HCT116 (cell line): ENCODE measurements around the gene DNAJC16. TPM values are rescaled to one million over a fixed set of nuclear protein-coding genes. Genes with fewer than 3 reads are reported as not detected.
"Not testable (repeated sequence)": the region's sequence is repeated elsewhere in the genome, so short reads cannot be mapped to it uniquely, and the experiment has no call there.

ENCODE experiments used
- ATAC-seq: fragments of 200-7000 bp; cut with Tn5 transposase; 2 replicates; pipeline ENCODE4 v1.9.1; 2020; ENCODE audit warnings: mild to moderate bottlenecking, moderate library complexity
- BruUV-seq: library from RNA; stranded (reverse); fragments of 400-500 nt; replicated peaks from 2 replicates; lab custom pipeline; 2021; lab: Mats Ljungman, UMichigan
- CTCF ChIA-PET: fragments of 300-600 bp; sonication (Branson Sonifier 250); formaldehyde crosslinking; loops from one replicate; lab custom pipeline; 2021; ENCODE audit warnings: antibody characterized with exemption; lab: Charles Lee
- POLR2A ChIA-PET: fragments of 300-600, 350-600 bp; sonication (Branson Sonifier 250); formaldehyde crosslinking; loops from one replicate; lab custom pipeline; 2021; ENCODE audit warnings: antibody characterized with exemption; lab: Charles Lee
- RAD21 ChIA-PET, 2 experiments: fragments of 300-600 bp; sonication (Branson Sonifier 250); formaldehyde crosslinking; loops; one replicate each; lab custom pipeline; 2023; ENCODE audit warnings: low total read pairs in 2 of 2; ENCODE audit not compliant: uncharacterized antibody in 2 of 2, unreplicated experiment in 2 of 2, low non-redundant PET in 1 of 2; lab: Charles Lee
- DNase-seq: peaks from one replicate; pipeline ENCODE4 v3.0.0-alpha.2; 2010; ENCODE audit warnings: low read depth, low spot score
- H2AFZ ChIP-seq: fragments of 200-600 bp; shearing (Covaris generic), sonication (generic); 2 replicates; pipeline ENCODE4 v1.6.1; 2017; ENCODE audit warnings: low read depth, mixed run types, mixed read lengths, antibody characterized with exemption, low read length; ENCODE audit not compliant: poor library complexity, severe bottlenecking
- H3K27ac ChIP-seq: 2 replicates; pipeline ENCODE4 v1.5.1; 2012; ENCODE audit warnings: low read depth, low read length
- H3K27me3 ChIP-seq: fragments of 200-600 bp; sonication (generic); 2 replicates; pipeline ENCODE4 v1.6.1; 2016; ENCODE audit warnings: mixed run types, low read length, mixed read lengths; ENCODE audit not compliant: insufficient read depth
- H3K36me3 ChIP-seq, 2 experiments: fragments of 200-500 bp in 1 of 2; fragments of 200-600 bp in 1 of 2; sonication (Bioruptor generic) in 1 of 2; sonication (generic) in 1 of 2; 2 replicates each; pipeline versions ENCODE4 v1.5.1 to v1.6.1; 2014 to 2016; ENCODE audit warnings: low read length in 2 of 2, inconsistent platforms in 1 of 2, mixed read lengths in 1 of 2, mixed run types in 1 of 2; ENCODE audit not compliant: insufficient read depth in 2 of 2, control insufficient read depth in 1 of 2
- H3K4me1 ChIP-seq, 2 experiments: fragments of 200-600 bp in 1 of 2; sonication (generic) in 1 of 2; 2 replicates each; pipeline versions ENCODE4 v1.5.1 to v1.6.1; 2012 to 2017; ENCODE audit warnings: low read length in 2 of 2, inconsistent platforms in 1 of 2, mild to moderate bottlenecking in 1 of 2, mixed read lengths in 1 of 2, mixed run types in 1 of 2, moderate library complexity in 1 of 2; ENCODE audit not compliant: insufficient read depth in 2 of 2, control insufficient read depth in 1 of 2
- H3K4me2 ChIP-seq: fragments of 200-600 bp; sonication (generic); 2 replicates; pipeline ENCODE4 v1.6.1; 2017; ENCODE audit warnings: mixed run types, low read length, mixed read lengths
- H3K4me3 ChIP-seq, 2 experiments: fragments of 200-600 bp in 1 of 2; sonication (generic) in 1 of 2; replicated peaks in 1 of 2; 2 replicates each; pipeline ENCODE4 v1.5.1; 2011 to 2016; ENCODE audit warnings: low read length in 2 of 2, control low read depth in 1 of 2, low read depth in 1 of 2, mild to moderate bottlenecking in 1 of 2, mixed read lengths in 1 of 2, mixed run types in 1 of 2
- H3K79me2 ChIP-seq: fragments of 200-600 bp; sonication (generic); 2 replicates; pipeline ENCODE4 v1.6.1; 2017; ENCODE audit warnings: mild to moderate bottlenecking, mixed run types, low read length, moderate library complexity, mixed read lengths; ENCODE audit not compliant: insufficient read depth
- H3K9ac ChIP-seq: fragments of 200-600 bp; sonication (generic); 2 replicates; pipeline ENCODE4 v1.6.1; 2016; ENCODE audit warnings: low read length, mixed read lengths
- H3K9me2 ChIP-seq: fragments of 200-600 bp; sonication (generic), shearing (Covaris generic); 2 replicates; pipeline ENCODE4 v1.6.1; 2017; ENCODE audit warnings: mixed run types, mild to moderate bottlenecking, moderate library complexity; ENCODE audit not compliant: insufficient read depth
- H3K9me3 ChIP-seq, 2 experiments: fragments of 200-500 bp in 1 of 2; fragments of 200-600 bp in 1 of 2; sonication (Bioruptor generic) in 1 of 2; sonication (generic) in 1 of 2; 2 replicates each; pipeline ENCODE4 v1.6.1; 2014 to 2017; ENCODE audit warnings: low read length in 2 of 2, mixed read lengths in 2 of 2, inconsistent platforms in 1 of 2, low read depth in 1 of 2, mild to moderate bottlenecking in 1 of 2, mixed run types in 1 of 2, moderate library complexity in 1 of 2; ENCODE audit not compliant: control insufficient read depth in 1 of 2, insufficient read depth in 1 of 2
- H4K20me1 ChIP-seq: fragments of 200-600 bp; sonication (generic), shearing (Covaris generic); 2 replicates; pipeline ENCODE4 v1.6.1; 2017; ENCODE audit warnings: mixed run types, mild to moderate bottlenecking, moderate library complexity; ENCODE audit not compliant: insufficient read depth
- YY1 ChIP-seq: IDR thresholded peaks from 2 replicates; pipeline ENCODE4 v1.6.1; 2011; ENCODE audit warnings: low read length, low read depth, moderate library complexity, mild to moderate bottlenecking; ENCODE audit not compliant: insufficient replicate concordance; ENCODE audit errors: extremely low read depth
- ZNF274 ChIP-seq: fragments of 200-500 bp; sonication (Bioruptor generic); IDR thresholded peaks from 2 replicates; pipeline ENCODE4 v1.6.1; 2014; ENCODE audit warnings: mild to moderate bottlenecking, low read depth, low read length, inconsistent platforms
- intact Hi-C: fragments of 100-400 bp; cut with micrococcal nuclease; formaldehyde crosslinking; loops from 2 replicates; pipeline ENCODE4 v1.10.0; 2022
- total RNA-seq: library from RNA; stranded (reverse); gene quantifications from one replicate; pipeline ENCODE4 v1.2.1, GENCODE V29; 2021; ENCODE audit not compliant: unreplicated experiment
- TF ChIP-seq, protein P1 (sequence below): IDR thresholded peaks from 2 replicates; pipeline ENCODE4 v1.6.1; 2012

Gene DNAJC16
- total RNA-seq, 1 experiment from 2014 or later: 20.6 TPM

DNA sequence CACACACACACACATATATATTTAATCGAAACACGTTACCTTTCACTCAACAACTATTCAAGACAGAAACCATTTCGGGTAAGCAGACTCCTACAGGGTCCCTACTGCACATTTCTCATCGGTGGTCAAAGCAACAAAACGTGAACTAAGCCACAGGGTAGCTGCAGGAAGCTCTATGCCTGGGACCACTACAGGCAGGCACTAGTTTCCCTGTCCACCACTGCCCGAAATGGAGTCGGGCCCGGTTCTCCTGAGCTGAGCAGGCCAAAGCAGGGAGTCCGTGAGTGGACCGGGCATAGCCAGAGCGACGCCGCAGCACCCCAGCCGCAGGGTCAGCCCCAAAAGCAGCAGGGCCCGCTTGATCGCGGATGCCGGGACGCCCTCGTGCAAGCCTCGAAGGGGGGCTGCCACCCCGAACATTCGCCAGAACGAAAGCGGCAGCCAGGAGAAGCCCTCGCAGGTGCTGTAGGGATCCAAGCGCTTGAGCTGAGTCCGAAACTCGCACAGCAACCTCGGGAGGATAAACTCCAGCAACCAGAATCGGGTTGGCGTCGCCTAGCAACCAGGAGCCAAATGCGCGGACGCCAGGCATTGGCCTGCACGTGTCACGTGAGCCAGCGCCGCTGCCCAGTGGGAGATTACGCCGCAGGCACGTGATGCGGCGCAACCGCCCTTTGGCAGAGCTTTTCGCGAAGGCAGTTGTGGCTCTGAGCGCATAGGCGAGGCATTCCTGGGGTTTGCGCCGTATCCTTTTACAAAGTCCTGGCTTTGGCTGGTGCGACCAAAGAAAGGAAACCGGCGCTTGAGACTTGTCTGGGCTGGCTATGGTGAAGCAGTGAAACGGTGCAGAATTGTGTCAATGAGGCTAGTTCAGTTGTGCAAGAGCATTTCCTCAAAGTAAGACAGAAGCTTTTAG lies 76.7 kb downstream of the DNAJC16 start (continued):
- TF ChIP-seq, protein P1, sequence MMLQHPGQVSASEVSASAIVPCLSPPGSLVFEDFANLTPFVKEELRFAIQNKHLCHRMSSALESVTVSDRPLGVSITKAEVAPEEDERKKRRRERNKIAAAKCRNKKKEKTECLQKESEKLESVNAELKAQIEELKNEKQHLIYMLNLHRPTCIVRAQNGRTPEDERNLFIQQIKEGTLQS: no peak
- TF ChIP-seq ZNF274 (no peak), YY1 (no peak)

DNA sequence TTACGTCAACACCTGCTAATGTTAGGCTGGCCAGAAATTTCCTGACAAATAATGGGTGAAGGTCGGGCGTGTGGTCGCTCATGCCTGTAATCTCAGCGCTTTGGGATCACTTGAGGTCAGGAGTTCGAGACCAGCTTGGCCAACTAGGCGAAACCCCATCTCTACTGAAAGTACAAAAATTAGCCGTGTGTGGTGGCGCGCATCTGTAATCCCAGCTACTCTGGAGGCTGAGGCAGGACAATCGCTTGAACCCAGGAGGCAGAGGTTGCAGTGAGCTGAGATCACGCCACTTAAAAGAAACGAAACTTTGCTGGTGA lies 77.3 kb downstream of the DNAJC16 start:
- intact Hi-C loops, RAD21 ChIA-PET, H4K20me1 ChIP-seq, H2AFZ ChIP-seq, H3K36me3 ChIP-seq, H3K27me3 ChIP-seq, ATAC-seq, H3K4me1 ChIP-seq, H3K27ac ChIP-seq, H3K4me2 ChIP-seq, DNase-seq, CTCF ChIA-PET, POLR2A ChIA-PET, H3K9me3 ChIP-seq, BruUV-seq, H3K4me3 ChIP-seq, H3K9me2 ChIP-seq, H3K79me2 ChIP-seq, H3K9ac ChIP-seq: not testable (repeated sequence)

DNA sequence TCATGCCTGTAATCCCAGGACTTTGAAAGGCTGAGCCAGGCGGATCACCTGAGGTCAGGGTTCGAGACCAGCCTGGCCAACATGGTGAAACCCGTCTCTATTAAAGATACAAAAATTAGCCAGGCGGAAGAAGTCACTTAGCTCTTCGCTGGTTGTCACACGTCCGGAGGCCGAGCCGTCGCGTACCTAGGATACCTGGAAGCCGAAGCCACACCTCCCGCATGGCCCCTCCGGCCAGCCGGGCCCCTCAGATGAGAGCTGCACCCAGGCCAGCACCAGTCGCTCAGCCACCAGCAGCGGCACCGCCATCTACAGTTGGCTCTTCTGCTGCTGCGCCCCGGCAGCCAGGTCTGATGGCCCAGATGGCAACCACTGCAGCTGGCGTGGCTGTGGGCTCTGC lies 77.8 kb downstream of the DNAJC16 start:
- ATAC-seq, H2AFZ ChIP-seq, RAD21 ChIA-PET, H3K27me3 ChIP-seq, H3K9me3 ChIP-seq, BruUV-seq, H3K4me1 ChIP-seq, H3K79me2 ChIP-seq, DNase-seq, H4K20me1 ChIP-seq, POLR2A ChIA-PET, H3K4me3 ChIP-seq, intact Hi-C loops, H3K27ac ChIP-seq, CTCF ChIA-PET, H3K4me2 ChIP-seq, H3K36me3 ChIP-seq, H3K9me2 ChIP-seq, H3K9ac ChIP-seq: not testable (repeated sequence)
